Measurements from ENCODE around the gene SNX27. TPM values are rescaled to one million over a fixed set of nuclear protein-coding genes. Genes with fewer than 3 reads are reported as not detected.

Gene SNX27
- total and polyA plus RNA-seq, 10 of the 15 experiments (the other 5 are each of a cell fraction or from before 2014, with no cell fraction given) = 3.8 to 21.8 (median 12.5) TPM

DNA sequence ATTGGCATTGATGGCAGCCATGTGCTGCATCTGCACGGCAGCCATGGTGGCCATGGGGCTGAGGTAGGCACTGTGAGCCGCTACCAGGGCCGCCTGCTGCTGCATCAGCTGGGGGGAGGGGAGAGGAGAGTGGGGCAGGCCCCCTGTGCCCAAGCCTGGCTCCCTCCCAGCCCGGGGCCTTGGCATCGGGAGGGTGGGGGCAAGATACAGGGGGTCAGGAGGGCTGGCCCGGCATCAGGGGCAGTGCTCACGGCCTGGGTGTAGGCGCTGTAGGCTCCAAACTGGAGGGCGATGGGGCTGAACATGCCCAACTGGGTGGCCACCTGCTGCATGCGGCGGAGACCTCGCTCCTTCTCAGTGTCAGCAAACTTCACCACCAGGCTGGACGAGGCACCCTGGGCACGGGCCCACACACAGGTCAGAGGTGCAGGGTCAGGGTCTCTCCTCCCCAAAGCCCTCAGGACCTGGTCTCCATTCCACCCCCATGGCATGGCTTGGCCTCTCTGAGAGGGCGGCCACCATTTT, 95.8 kb downstream of the SNX27 start:
- Histone ChIP-seq H3K79me2 (ENCODE audit: control insufficient read depth, insufficient read depth, low read length) (no peaks in the 10 kb centered on the region), H3K4me3 (no peak overlapping the region), H4K20me1 (ENCODE audit: control insufficient read depth, insufficient read depth) (no peaks in the 10 kb centered on the region), H3K27ac (ENCODE audit: control insufficient read depth, insufficient read depth) (no peak overlapping the region), H2AFZ (ENCODE audit: control insufficient read depth, low read depth, low read length) (no peak overlapping the region), H3K36me3 (ENCODE audit: control insufficient read depth in 2 of 2, insufficient read depth in 2 of 2, low read length in 1 of 2) (no peaks in the 10 kb centered on the region), H3K27me3 (replicated peaks in 1 of 2; ENCODE audit: control insufficient read depth in 2 of 2, insufficient read depth in 2 of 2, low read length in 1 of 2) (no peaks in the 10 kb centered on the region), H3K4me2 (ENCODE audit: control insufficient read depth, insufficient read depth) (no peak overlapping the region), H3K9ac (ENCODE audit: control insufficient read depth, insufficient read depth, low read length) (no peak overlapping the region), H3K4me1 (ENCODE audit: control insufficient read depth, insufficient read depth, low read length) (no peaks in the 10 kb centered on the region), H3K9me3 (replicated peaks; ENCODE audit: control insufficient read depth, insufficient read depth, low read length) (no peaks in the 10 kb centered on the region)
- ChIA-PET SMC1A (ENCODE audit: uncharacterized antibody, unreplicated experiment) (no interaction called here), CTCF (no interaction called here), POLR2A (no interaction called here), RAD21 (ENCODE audit: unreplicated experiment) (no interaction called here)
- 68% methylated on average over 12 of the region's 15 CpGs for WGBS (ENCODE audit: insufficient coverage, insufficient replicate concordance, low lambda C conversion rate, missing lambda C conversion rate)
- BruUV-seq (replicated peaks) = no TSS peak
- DNase-seq (ENCODE audit: low read depth, low spot score) = no peak
- intact Hi-C loops (cut with micrococcal nuclease; ENCODE audit: unreplicated experiment) = no loop called here
- no peak for ATAC-seq
- in situ Hi-C loops (cut with MboI) = no loop called here
- TF ChIP-seq SIX5 (IDR thresholded peaks at IDR 0.05; ENCODE audit: low read depth, low read length, severe bottlenecking) = no peak
- TF ChIP-seq, protein P1, sequence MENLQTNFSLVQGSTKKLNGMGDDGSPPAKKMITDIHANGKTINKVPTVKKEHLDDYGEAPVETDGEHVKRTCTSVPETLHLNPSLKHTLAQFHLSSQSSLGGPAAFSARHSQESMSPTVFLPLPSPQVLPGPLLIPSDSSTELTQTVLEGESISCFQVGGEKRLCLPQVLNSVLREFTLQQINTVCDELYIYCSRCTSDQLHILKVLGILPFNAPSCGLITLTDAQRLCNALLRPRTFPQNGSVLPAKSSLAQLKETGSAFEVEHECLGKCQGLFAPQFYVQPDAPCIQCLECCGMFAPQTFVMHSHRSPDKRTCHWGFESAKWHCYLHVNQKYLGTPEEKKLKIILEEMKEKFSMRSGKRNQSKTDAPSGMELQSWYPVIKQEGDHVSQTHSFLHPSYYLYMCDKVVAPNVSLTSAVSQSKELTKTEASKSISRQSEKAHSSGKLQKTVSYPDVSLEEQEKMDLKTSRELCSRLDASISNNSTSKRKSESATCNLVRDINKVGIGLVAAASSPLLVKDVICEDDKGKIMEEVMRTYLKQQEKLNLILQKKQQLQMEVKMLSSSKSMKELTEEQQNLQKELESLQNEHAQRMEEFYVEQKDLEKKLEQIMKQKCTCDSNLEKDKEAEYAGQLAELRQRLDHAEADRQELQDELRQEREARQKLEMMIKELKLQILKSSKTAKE (IDR thresholded peaks at IDR 0.05; ENCODE audit: low read depth, poor library complexity, severe bottlenecking) = no peak
- TF ChIP-seq POLR2AphosphoS2 (IDR thresholded peaks at IDR 0.05; ENCODE audit: low read depth, low read length) = no peak
- TF ChIP-seq NRF1 (conservative IDR thresholded peaks at IDR 0.05; ENCODE audit: low read depth, low read length) = no peak
- no peak for TF ChIP-seq CBX5 (IDR thresholded peaks at IDR 0.05; ENCODE audit: low read depth)
- TF ChIP-seq, protein P2, sequence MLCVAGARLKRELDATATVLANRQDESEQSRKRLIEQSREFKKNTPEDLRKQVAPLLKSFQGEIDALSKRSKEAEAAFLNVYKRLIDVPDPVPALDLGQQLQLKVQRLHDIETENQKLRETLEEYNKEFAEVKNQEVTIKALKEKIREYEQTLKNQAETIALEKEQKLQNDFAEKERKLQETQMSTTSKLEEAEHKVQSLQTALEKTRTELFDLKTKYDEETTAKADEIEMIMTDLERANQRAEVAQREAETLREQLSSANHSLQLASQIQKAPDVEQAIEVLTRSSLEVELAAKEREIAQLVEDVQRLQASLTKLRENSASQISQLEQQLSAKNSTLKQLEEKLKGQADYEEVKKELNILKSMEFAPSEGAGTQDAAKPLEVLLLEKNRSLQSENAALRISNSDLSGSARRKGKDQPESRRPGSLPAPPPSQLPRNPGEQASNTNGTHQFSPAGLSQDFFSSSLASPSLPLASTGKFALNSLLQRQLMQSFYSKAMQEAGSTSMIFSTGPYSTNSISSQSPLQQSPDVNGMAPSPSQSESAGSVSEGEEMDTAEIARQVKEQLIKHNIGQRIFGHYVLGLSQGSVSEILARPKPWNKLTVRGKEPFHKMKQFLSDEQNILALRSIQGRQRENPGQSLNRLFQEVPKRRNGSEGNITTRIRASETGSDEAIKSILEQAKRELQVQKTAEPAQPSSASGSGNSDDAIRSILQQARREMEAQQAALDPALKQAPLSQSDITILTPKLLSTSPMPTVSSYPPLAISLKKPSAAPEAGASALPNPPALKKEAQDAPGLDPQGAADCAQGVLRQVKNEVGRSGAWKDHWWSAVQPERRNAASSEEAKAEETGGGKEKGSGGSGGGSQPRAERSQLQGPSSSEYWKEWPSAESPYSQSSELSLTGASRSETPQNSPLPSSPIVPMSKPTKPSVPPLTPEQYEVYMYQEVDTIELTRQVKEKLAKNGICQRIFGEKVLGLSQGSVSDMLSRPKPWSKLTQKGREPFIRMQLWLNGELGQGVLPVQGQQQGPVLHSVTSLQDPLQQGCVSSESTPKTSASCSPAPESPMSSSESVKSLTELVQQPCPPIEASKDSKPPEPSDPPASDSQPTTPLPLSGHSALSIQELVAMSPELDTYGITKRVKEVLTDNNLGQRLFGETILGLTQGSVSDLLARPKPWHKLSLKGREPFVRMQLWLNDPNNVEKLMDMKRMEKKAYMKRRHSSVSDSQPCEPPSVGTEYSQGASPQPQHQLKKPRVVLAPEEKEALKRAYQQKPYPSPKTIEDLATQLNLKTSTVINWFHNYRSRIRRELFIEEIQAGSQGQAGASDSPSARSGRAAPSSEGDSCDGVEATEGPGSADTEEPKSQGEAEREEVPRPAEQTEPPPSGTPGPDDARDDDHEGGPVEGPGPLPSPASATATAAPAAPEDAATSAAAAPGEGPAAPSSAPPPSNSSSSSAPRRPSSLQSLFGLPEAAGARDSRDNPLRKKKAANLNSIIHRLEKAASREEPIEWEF (IDR thresholded peaks at IDR 0.05; ENCODE audit: insufficient replicate concordance, low read depth, low read length) = no peak
- FAIRE-seq = no peak
